HG02642 (cell line): ENCODE results near the gene GLI3.

Experiments
- ATAC-seq: cut with Tn5 transposase; IDR thresholded peaks from one replicate; pipeline ENCODE4 v1.9.1; 2021; ENCODE audit warnings: mild to moderate bottlenecking; ENCODE audit not compliant: unreplicated experiment, poor library complexity

GLI3 gene

GRCh38 chr7:42183547-42183946 is 53.5 kb downstream of the GLI3 start:
- no peak for ATAC-seq

GRCh38 chr7:42181566-42181965 is 55.4 kb downstream of the GLI3 start:
- no peak for ATAC-seq

- ATAC-seq: no peak
Measured at GRCh38 chr7:42180806-42181205, 56.2 kb downstream of the GLI3 start.

DNA sequence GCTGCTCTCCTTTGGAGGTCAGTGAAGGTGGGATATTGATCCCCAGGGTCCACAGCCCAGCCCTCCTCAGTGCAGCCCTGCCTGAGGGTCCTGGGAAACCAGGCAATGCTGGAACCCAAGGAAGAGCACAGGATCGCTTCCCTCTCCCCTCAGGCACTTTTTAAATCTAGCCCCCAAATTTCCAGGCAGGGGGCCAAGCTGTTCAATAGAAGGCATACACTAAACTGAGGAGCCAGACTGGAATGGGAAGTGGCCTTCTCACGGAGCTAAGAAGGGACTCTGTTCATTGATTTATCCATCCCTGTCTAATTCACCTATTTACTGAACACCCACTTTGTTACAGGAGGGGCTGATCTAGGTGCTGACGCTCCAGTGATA is 60.3 kb downstream of the GLI3 start:
- ATAC-seq: no peak

DNA sequence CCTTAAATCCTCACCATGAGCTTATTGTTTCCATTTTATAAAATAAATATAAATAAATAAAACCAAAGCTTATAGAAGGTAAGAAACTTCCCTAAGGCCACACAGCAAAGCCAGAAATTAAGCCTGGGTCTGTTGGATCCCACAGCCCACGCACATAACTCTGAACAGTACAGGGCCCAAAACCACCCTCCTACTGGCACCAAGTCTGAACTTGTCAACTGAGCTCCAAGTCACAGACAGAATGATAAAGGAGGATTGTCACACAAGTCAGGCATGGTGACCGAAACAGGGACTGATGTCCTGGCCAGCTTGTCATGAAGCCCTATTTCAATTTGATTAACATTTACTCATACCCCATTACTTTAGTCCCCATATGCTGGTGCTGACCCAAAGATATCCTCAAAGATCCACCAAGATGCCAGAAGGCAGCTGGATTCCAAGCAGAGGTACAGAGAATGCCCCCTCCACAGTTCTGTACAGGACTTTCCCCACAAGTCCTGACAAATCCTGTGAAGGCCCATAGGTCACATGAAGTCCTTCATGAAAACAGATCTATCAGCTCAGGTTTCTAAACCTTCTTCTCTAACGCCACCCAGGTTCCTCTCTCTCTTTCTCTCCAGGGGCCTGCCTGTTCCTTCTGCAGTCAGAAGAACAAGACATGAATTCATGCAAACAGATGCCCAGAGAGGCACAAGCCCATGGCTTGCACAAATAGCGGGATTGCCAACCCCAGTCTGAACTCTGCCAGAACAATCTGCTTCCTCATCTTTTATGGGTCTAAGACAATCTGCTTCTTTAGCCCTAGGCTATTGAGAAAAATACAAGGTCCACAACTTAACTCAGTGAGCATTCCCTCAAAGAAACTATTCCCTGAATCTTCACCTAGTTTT is 60.9 kb downstream of the GLI3 start:
- no peak for ATAC-seq

GRCh38 chr7:42174391-42174912 is 62.6 kb downstream of the GLI3 start:
- ATAC-seq: no peak

DNA sequence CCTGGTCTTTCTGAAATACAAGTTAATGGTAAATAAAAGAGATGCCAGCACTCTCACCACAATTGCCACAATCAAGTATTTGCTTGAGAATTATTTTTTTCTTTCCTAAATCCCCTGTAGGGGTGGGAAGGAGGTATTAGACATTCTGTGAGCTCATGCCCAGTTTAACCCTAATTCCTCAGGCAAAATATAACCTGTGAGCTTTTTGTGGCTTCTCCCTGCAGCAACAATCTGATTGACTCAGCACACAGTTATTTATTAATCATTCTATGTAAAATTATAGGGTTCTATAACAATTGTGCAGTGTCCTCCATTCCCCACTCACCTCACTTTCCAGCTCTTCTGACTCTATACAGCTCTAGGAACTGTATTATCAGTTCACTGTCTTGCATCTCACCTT is 66.3 kb downstream of the GLI3 start:
- ATAC-seq: no peak

DNA sequence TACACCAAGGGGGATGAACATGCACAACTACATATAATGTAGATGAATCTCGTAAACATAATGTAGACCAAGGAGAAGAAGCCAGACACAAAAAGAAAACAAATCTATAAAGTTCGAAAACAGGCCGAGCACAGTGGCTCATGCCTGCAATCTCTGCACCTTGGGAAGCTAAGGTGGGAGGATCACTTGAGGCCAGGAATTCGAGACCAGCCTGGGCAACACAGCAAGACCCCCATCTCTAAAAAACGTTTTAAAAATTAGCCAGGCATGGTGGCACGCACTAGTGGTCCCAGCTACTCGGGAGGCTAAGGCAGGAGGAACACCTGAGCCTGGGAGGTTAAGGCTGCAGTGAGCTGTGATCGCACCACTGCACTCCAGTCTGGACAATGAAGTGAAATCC is 68.5 kb downstream of the GLI3 start:
- ATAC-seq: no peak

- no peak for ATAC-seq
Measured at GRCh38 chr7:42167631-42168236, 69.3 kb downstream of the GLI3 start.

DNA sequence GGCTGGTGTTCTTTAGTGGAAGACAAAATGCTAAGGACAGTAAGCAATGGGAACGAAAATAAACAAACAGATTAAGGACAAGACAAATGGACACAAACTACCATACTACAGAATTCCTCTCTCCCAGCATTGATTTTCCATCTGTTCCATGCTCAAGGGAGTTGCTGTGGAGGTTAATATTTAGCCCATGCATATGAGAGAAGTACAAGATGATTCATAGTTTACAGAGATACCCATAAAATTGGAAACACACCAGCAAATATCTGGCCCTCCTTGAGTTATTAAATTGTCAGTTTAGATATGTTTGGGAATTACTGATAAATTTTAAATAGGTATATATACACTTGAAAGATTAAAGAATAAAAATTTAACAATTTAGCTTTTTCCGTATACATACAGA is 69.8 kb downstream of the GLI3 start:
- ATAC-seq: no peak

- ATAC-seq: no peak
Measured at GRCh38 chr7:42164881-42165428, 72.1 kb downstream of the GLI3 start.

DNA sequence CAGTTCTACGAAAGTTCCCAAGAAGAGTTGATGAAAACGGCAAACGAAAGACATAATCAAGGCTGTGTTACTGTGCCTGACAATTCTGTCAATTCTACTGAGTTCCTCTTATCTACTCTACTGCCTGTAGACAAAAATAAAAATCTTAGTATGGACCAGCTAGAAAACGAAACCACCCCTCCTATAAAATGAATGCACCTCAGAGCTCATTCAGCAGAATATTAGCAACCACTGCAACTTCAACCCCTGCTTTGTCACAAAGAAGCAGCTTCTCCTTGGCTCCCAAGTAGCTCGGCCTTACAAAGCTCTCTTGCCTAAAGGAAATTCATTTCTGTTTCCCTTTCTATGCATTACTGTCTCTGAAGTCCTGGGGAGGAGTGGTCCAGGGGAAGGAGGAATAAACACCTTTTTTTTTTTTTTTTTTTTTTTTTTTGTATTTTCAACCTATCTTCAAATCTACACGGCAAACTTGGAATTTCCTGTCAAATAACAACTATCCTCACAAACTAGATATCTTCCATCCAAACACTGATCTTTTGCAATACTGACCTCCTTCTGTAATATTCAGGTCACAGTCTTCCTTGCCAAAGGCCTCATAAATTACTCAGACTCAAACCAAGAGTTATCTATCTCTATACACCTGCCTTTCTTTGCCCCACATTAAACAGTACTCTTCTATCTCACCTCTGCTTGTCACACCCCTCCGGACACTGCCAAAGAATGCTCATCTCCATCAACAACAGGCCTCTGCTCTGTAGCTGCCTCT is 74.3 kb downstream of the GLI3 start:
- ATAC-seq: no peak

DNA sequence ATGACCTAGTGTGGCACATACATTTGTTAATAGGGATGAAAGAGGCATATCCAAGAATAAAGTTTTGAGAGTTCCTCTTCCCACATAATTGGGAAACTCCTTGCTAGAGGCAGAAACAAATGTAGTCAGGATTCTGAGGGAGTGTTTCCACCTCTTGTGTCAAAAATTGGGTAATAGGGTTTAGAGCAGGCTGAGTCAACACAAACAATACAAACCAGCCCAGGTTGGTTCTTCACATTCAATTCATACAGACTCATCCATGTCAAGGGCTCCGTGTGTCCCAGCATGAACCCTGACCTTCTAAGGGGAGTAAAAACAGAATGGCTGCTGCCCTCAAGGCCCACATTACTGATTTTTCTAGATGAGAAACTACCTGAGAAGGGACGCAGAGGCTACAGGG is 75.3 kb downstream of the GLI3 start:
- ATAC-seq: no peak

DNA sequence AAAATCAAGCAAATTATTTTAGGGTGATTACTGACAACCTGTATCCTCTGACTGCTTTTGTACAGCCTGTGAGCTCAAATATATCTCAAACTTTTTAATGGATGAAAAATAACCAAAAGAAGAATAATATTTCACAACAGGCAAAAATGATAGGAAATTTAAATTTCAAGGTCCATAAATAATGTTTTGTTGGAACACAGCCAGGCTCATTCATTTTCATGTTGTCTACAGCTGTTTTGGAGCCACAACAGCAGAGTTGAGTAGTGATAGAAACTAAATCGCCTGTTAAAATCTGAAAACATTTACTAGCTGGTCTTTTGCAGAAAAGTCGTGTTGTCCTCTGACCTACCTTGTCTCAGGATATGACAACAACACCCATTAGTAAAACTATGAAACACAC is 75.9 kb downstream of the GLI3 start:
- no peak for ATAC-seq

- no peak for ATAC-seq
Measured at GRCh38 chr7:42159130-42159529, 77.9 kb downstream of the GLI3 start.

DNA sequence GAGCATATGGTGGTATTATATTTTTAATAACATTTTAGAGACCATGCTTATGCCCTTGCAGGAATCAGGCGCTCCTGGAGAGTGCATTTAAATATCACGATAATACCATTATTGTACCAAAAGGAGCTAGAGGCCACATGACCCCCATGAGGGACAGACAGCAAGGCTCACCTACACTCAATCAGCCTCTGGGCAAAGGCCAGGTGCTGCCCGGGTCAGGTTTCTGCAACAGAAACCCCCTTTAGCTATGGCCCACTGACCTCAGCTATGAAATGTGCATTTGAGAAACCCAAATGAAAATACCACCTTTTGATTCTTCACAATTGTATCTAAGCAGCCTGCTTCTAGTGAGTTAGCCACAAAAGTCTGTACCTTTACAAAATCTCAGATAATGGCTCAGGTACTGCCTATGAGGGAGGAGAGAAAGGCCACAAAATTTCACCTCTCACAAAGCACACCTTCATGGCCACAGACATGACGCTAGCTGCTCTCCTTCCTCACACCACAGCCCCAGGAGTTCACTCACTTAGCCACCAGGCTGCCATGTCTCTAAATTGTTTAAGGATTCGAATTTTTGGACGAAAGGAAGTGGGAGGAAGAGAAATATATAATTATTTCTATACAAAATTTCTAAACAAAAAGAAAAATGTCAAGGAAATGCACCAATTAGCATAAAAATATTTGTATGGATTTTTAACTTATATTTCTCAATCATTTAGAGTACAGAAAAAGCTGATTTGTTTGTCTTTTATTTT is 79.9 kb downstream of the GLI3 start:
- ATAC-seq: no peak

DNA sequence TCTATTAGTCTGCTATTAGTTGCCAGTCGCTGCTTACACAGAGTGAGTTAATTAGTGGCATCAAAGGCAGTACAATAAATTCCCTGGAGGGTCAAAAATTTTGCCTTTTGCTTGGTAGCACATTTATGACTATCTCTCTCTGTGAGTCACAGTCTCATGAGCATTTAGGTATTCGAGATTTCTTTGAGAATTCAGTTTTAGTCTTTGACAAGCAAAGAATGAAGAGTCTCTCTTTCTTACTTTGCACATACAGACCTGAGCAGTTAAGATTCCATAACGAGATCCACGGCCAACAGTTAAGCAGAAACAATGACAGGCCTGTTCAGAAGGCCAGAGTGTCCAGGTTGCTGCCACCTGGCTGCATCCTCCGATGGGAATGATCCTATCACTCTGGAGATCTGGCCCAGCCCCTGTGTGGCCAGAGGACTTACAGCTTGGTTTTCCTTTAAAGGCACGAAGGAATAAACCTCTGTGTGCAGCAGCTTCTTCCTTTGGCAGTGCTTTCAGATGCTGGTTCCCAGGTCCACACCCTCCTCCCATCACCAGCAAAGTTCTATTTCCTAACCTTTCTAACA is 80.6 kb downstream of the GLI3 start:
- no peak for ATAC-seq

DNA sequence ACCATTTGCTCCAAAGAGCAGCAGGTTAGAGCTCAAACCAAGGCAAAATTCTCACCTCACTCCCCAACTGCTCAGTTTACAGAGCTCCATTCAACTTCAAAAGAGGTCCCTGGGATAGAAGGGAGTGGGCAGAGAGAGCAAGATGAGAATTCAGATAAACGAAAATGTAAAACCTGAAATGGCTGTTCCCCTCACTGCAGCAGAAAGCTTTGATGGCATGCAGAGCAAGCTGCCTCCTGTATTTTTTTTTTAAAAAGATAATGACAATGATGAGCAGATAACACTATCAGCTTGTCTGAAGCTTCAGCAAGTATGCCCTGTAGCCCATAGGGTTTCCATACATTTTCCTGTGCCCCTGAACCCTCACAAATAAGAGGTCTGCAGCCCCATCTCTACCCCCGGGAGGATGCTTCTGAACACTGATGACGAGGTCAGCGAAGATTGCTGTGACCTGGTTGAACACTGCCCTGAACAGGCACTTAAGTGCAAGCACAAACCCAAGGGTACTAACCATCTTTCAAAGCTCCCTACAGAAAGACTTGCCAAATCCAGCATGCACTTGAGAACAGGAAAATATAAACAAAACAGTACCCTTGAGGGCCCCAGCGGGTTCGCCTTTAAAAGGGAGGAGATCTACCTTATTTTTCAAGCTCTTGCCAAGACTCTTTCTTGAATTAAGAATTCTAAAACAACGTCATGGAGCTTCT is 81.3 kb downstream of the GLI3 start:
- ATAC-seq: no peak

- no peak for ATAC-seq
Measured at GRCh38 chr7:42154173-42154572, 82.8 kb downstream of the GLI3 start.
